Tibial nerve (tissue), 4 donors: ENCODE measurements around the gene KRTAP2-3.

Source experiments
- CTCF ChIP-seq, 5 experiments: fragments of 200-600 bp in 3 of 5; fragments of 450-650 bp in 2 of 5; sonication (generic) in 3 of 5; IDR thresholded peaks; one replicate each; pipeline ENCODE4 v1.5.1; 2016 to 2019; ENCODE audit warnings: antibody characterized with exemption in 5 of 5, mild to moderate bottlenecking in 3 of 5, moderate library complexity in 2 of 5
- EP300 ChIP-seq, 2 donors: sonication (generic); formaldehyde crosslinking; IDR thresholded peaks; one replicate each; pipeline ENCODE4 v1.6.1; 2017; ENCODE audit warnings: antibody characterized with exemption in 2 of 2, mild to moderate bottlenecking in 1 of 2
- POLR2A ChIP-seq, 2 donors: fragments of 450-650 bp; IDR thresholded peaks; one replicate each; pipeline ENCODE4 v1.6.1; 2017; ENCODE audit warnings: antibody characterized with exemption in 2 of 2, mild to moderate bottlenecking in 2 of 2, moderate library complexity in 2 of 2

DNA sequence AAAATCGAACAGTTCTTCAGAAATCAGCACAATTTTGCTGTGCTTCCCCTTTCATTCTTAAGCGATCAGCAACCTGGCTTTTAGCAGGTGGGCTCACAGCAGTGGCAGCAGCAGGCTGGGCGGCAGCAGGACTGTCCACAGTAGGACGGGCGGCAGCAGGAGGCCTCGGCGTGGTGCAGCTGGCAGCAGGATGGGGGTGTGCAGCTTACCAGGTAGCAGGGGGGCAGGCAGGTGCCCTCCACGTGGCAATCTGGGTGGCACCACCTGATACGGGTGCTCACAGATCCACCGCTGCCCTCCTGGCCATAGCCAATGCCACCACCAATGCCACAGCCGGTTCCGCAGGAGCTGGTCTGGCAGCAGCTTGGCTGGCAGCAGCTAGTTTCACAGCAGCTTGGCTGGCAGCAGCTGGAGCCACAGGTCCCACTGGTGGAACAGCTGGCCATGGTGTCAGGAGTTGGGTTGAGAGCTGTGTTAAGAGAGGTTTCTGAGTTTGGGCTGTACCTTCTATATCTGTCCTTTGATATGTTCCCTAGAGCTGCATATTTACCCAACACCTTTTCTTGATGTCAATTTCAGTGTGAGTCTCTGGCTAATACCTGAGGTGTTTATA, 30.2 kb downstream of the KRTAP2-3 start, which contains the start of gene KRTAP1-4:
- TF ChIP-seq CTCF (IDR thresholded peaks at IDR 0.05): no peak
- no peak for TF ChIP-seq POLR2A (IDR thresholded peaks at IDR 0.05)
- TF ChIP-seq EP300 (IDR thresholded peaks at IDR 0.05): no peak
